ENCODE data around the gene RAB7B. TPM values are rescaled to one million over a fixed set of nuclear protein-coding genes. Genes with fewer than 3 reads are reported as not detected.

The RAB7B gene
- total and polyA plus RNA-seq, 2 of the 4 experiments (the other 2 are of a cell fraction): 9.1 to 14.7 TPM

GRCh38 chr1:206006946-206007345 is 3.8 kb upstream of the RAB7B start:
- H3K4me1 ChIP-seq (ENCODE audit: control insufficient read depth, insufficient read depth, low read length): peaks cover 11% of the 10 kb centered on the region
- H2BK5ac ChIP-seq (ENCODE audit: low read depth, low read length, poor library complexity, severe bottlenecking): no peak overlapping the region
- no peak overlapping the region for H3K4ac ChIP-seq (ENCODE audit: low read depth, low read length)
- dilution Hi-C loops (cut with HindIII; ENCODE audit: low sequenced_read_pairs, unreplicated experiment) (no loop called here), intact Hi-C loops (cut with micrococcal nuclease) (no loop called here), in situ Hi-C loops (cut with MboI; ENCODE audit: low sequenced_read_pairs) (no loop called here)
- peaks cover 10% of the 10 kb centered on the region for H3K27me3 ChIP-seq (ENCODE audit: control insufficient read depth, insufficient read depth, low read length)
- H3K9ac ChIP-seq (ENCODE audit: low read depth, low read length): no peak overlapping the region
- no peak overlapping the region for H3K27ac ChIP-seq (ENCODE audit: insufficient read depth, low read length)
- no peak overlapping the region for H2AK5ac ChIP-seq (ENCODE audit: low read depth, low read length)
- H2BK15ac ChIP-seq (ENCODE audit: low read depth, low read length): no peak overlapping the region
- H4K91ac ChIP-seq (ENCODE audit: insufficient read depth, low read depth, low read length): no peak overlapping the region
- no CpG with 5 or more reads among the region's 4 CpGs for WGBS, 2 experiments (ENCODE audit: extremely low coverage in 2 of 2, insufficient read length in 1 of 2)
- H3K23ac ChIP-seq (ENCODE audit: low read depth, low read length): no peak overlapping the region
- H3K9me1 ChIP-seq (ENCODE audit: insufficient read depth, low read length): peaks cover 19% of the 10 kb centered on the region
- H3K18ac ChIP-seq (ENCODE audit: low read depth, low read length): no peak overlapping the region
- no peak for DNase-seq
- H3K79me1 ChIP-seq (ENCODE audit: low read depth in 1 of 2, low read length in 2 of 2): peaks cover 0 to 7% of the 10 kb centered on the region in 2 experiments; a peak in 2 of 4 replicates
- H3K9me3 ChIP-seq (ENCODE audit: control insufficient read depth, insufficient read depth, low read length): no peaks in the 10 kb centered on the region
- H3K56ac ChIP-seq (ENCODE audit: extremely low read depth, insufficient read depth, low read length): no peak overlapping the region
- H2BK120ac ChIP-seq (ENCODE audit: low read depth, low read length): no peak overlapping the region
- no peak overlapping the region for H3K14ac ChIP-seq (replicated peaks; ENCODE audit: low read depth, low read length)
- no peak overlapping the region for H2AK9ac ChIP-seq (replicated peaks; ENCODE audit: low read depth, low read length, poor library complexity)
- H4K20me1 ChIP-seq (ENCODE audit: insufficient read depth, low read length): no peaks in the 10 kb centered on the region
- no peaks in the 10 kb centered on the region for H3K36me3 ChIP-seq (ENCODE audit: control insufficient read depth, insufficient read depth, low read length)
- BruUV-seq (replicated peaks): no TSS peak
- no peak overlapping the region for H3K4me2 ChIP-seq (ENCODE audit: low read depth, low read length)
- no peak overlapping the region for H2BK20ac ChIP-seq (ENCODE audit: low read depth, low read length)
- H3K4me3 ChIP-seq (ENCODE audit: insufficient read depth, low read depth, low read length): no peak overlapping the region
- POLR2A ChIA-PET (ENCODE audit: unreplicated experiment): no interaction called here
- no peak overlapping the region for H4K5ac ChIP-seq (ENCODE audit: low read depth, low read length)
- no peak overlapping the region for H4K8ac ChIP-seq (ENCODE audit: low read depth in 2 of 2, low read length in 2 of 2)
- H2AFZ ChIP-seq (replicated peaks; ENCODE audit: low read length, poor library complexity): no peak overlapping the region
- no peak for ATAC-seq (ENCODE audit: low read depth)
- TF ChIP-seq CEBPB (IDR thresholded peaks at IDR 0.05; ENCODE audit: low read depth, low read length) (no peak), RAD21 (IDR thresholded peaks at IDR 0.05; ENCODE audit: low read length) (no peak), MAFK (IDR thresholded peaks at IDR 0.05; ENCODE audit: low read depth, low read length) (no peak), CHD1 (IDR thresholded peaks at IDR 0.05; ENCODE audit: low read depth, low read length) (no peak), ELK1 (IDR thresholded peaks at IDR 0.05; ENCODE audit: borderline replicate concordance, low read depth, low read length) (no peak), MAZ (IDR thresholded peaks at IDR 0.05; ENCODE audit: borderline replicate concordance, low read depth, low read length) (no peak), NFE2L2 (IDR thresholded peaks at IDR 0.05; ENCODE audit: low read depth, low read length) (no peak), POLR2A (IDR thresholded peaks at IDR 0.05; ENCODE audit: low read depth, low read length) (no peak), FOS (IDR thresholded peaks at IDR 0.05; ENCODE audit: low read depth, low read length) (no peak)
- CTCF ChIA-PET: no interaction called here

Measured in IMR-90 (cell line).